ENCODE measurements around the gene SIX3.

SIX3 gene

GRCh38 chr2:44909831-44910230 is 31.7 kb upstream of the SIX3 start:
- TF ChIP-seq, protein P1, sequence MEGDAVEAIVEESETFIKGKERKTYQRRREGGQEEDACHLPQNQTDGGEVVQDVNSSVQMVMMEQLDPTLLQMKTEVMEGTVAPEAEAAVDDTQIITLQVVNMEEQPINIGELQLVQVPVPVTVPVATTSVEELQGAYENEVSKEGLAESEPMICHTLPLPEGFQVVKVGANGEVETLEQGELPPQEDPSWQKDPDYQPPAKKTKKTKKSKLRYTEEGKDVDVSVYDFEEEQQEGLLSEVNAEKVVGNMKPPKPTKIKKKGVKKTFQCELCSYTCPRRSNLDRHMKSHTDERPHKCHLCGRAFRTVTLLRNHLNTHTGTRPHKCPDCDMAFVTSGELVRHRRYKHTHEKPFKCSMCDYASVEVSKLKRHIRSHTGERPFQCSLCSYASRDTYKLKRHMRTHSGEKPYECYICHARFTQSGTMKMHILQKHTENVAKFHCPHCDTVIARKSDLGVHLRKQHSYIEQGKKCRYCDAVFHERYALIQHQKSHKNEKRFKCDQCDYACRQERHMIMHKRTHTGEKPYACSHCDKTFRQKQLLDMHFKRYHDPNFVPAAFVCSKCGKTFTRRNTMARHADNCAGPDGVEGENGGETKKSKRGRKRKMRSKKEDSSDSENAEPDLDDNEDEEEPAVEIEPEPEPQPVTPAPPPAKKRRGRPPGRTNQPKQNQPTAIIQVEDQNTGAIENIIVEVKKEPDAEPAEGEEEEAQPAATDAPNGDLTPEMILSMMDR (IDR thresholded peaks at IDR 0.05) = no peak

DNA sequence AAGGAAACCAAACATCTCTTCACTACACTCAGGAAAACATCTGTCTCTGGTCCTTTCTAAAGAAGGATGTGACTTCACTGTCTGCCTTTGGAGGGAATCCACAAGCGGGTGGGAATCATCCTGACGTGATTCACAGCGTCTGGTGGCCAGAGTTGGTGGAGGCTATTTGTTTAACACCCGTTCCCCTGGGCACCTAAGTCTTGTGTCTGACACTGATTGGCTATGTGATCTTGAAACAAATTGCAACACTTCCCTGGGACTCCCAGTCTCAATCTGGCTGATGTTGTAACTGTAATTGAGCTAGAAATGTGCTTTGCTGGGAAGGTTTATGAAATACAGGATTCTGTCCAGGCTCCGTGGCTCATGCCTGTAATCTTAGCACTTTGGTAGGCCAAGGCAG is 28.8 kb upstream of the SIX3 start:
- TF ChIP-seq, protein P1 (IDR thresholded peaks at IDR 0.05) = no peak

GRCh38 chr2:44916291-44916690 is 25.2 kb upstream of the SIX3 start:
- TF ChIP-seq, protein P1 (IDR thresholded peaks at IDR 0.05) = no peak

- TF ChIP-seq, protein P1 (IDR thresholded peaks at IDR 0.05) = no peak
These were observed 23.3 kb upstream of the SIX3 start for GRCh38 chr2:44918095-44918775.

- TF ChIP-seq, protein P1 (IDR thresholded peaks at IDR 0.05) = no peak
These were observed 20.8 kb upstream of the SIX3 start for GRCh38 chr2:44920751-44921150.

- TF ChIP-seq, protein P1 (IDR thresholded peaks at IDR 0.05) = no peak
These were observed 18.7 kb upstream of the SIX3 start for GRCh38 chr2:44922776-44923175.

DNA sequence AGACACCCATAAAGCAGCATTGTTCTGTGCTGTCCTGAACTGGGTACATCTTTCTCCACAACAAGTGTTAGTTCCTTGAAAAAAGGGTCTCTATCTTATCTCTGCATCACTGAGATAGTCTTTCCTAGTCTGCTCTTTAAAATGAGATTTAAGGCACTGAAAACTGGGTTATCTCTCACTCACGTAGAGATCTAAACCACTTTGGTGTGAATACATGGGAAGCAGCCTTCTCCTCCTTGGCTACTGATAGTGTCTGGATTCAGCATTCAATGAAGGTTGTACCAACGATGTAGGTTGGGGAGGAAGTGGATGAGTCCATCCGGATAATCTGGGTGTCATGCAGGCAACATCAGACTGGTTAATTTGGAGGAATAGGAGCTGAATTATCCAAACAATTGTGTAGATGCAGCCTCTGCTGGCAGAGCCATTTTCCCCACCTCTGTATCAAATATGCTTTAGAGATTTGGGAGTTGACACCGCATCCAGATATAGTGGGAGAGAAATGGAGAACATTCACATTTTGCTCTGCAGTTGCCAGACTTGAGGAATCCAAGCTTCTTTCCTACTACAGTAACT is 15.9 kb upstream of the SIX3 start:
- TF ChIP-seq, protein P1 (IDR thresholded peaks at IDR 0.05) = no peak

Measured in LNCAP (cell line).